K562 (cell line): ENCODE data around the gene EMILIN1. TPM values are rescaled to one million over a fixed set of nuclear protein-coding genes. Genes with fewer than 3 reads are reported as not detected.

ENCODE experiments used
- ATF6 ChIP-seq: sonication (generic); formaldehyde crosslinking; IDR thresholded peaks from 2 replicates; pipeline ENCODE4 v1.4.0; 2020; ENCODE audit warnings: mild to moderate bottlenecking, missing genetic modification reagents
- BRD4 ChIP-seq: fragments of 200-600 bp; sonication (generic); IDR thresholded peaks from 2 replicates; pipeline ENCODE4 v1.6.1; 2017; ENCODE audit warnings: inconsistent platforms
- CHD7 ChIP-seq: fragments of 200-600 bp; sonication (generic); IDR thresholded peaks from one replicate; pipeline ENCODE4 v1.6.1; 2012; ENCODE audit warnings: mild to moderate bottlenecking, low read depth, low read length, inconsistent platforms
- CREB1 ChIP-seq, 2 experiments: sonication (generic) in 1 of 2; formaldehyde crosslinking in 1 of 2; IDR thresholded peaks; 2 replicates each; pipeline versions ENCODE4 v1.6.1 to v1.8.0; 2012 to 2022; ENCODE audit warnings: inconsistent platforms in 1 of 2, mild to moderate bottlenecking in 1 of 2, missing genetic modification reagents in 1 of 2, moderate library complexity in 1 of 2
- GABPB1 ChIP-seq: sonication (generic); formaldehyde crosslinking; IDR thresholded peaks from 2 replicates; pipeline ENCODE4 v1.8.0; 2022; ENCODE audit warnings: mild to moderate bottlenecking, missing genetic modification reagents
- PML ChIP-seq: IDR thresholded peaks from 2 replicates; pipeline ENCODE4 v1.6.1; 2012; ENCODE audit warnings: low read length, inconsistent platforms
- SAFB ChIP-seq: fragments of 200-400 bp; formaldehyde crosslinking; IDR thresholded peaks from 2 replicates; pipeline ENCODE4 v1.6.1; 2017; ENCODE audit warnings: low read depth, low read length, borderline replicate concordance
- SAFB2 ChIP-seq: fragments of 200-400 bp; formaldehyde crosslinking; IDR thresholded peaks from 2 replicates; pipeline ENCODE4 v1.6.1; 2018; ENCODE audit warnings: borderline replicate concordance, low read length, low read depth, moderate library complexity; ENCODE audit not compliant: severe bottlenecking
- TCF7 ChIP-seq: sonication (generic); IDR thresholded peaks from 2 replicates; pipeline ENCODE4 v1.6.1; 2016; ENCODE audit warnings: antibody characterized with exemption, borderline replicate concordance
- THRA ChIP-seq: fragments of 450-650 bp; IDR thresholded peaks from 2 replicates; pipeline ENCODE4 v1.6.1; 2017; ENCODE audit warnings: mild to moderate bottlenecking, moderate library complexity
- ZFP36 ChIP-seq: fragments of 150-350 bp; IDR thresholded peaks from 2 replicates; pipeline ENCODE4 v1.6.1; 2018; ENCODE audit warnings: low read length, low read depth; ENCODE audit not compliant: partially characterized antibody
- ZNF253 ChIP-seq: fragments of 250-450 bp; sonication (Bioruptor Pico); conservative IDR thresholded peaks from 2 replicates; pipeline ENCODE4 v1.6.1; 2021; ENCODE audit warnings: mild to moderate bottlenecking
- polyA plus RNA-seq, 8 experiments: library from polyadenylated mRNA; depleted of rRNA in 4 of 8; stranded (reverse) in 5 of 8; unstranded in 3 of 8; fragments of >200 nt; fragmentation: Nextera tagmentation in 2 of 8; fragmentation: Illumina TruSeq in 1 of 8; extraction: Ambion mirVana in 2 of 8; extraction: Trizol in 1 of 8; gene quantifications; 2 replicates each; pipeline versions ENCODE4 v1.2.1 to v1.2.3, GENCODE V29; 2011 to 2014; ENCODE audit warnings: inconsistent platforms in 1 of 8, missing spikeins in 1 of 8
- total RNA-seq, 7 experiments: library from RNA; depleted of rRNA in 6 of 7; stranded (reverse); fragments of >200 nt in 6 of 7; fragmentation: Illumina TruSeq in 2 of 7; extraction: Trizol in 2 of 7; gene quantifications; 2 replicates each; pipeline versions ENCODE4 v1.2.1 to v1.2.3, GENCODE V29; 2011 to 2021; ENCODE audit warnings: low replicate concordance in 1 of 7

Gene EMILIN1
- total and polyA plus RNA-seq, 9 of the 15 experiments (the other 6 are each of a cell fraction or from before 2014, with no cell fraction given), result 0.04 to 2.7 (median 0.54) TPM; not detected in 2

GRCh38 chr2:27032495-27033252 is 45.7 kb upstream of the EMILIN1 start, which contains the start of gene TMEM214 (continued):
- TF ChIP-seq CHD7 (no peak), BRD4 (no peak), SAFB2 (no peak), PML (peak; percentile 76; the same call in 1 of the 2 replicates), ATF6 (peak; percentile 61; the same call in 1 of the 2 replicates), GABPB1 (CRISPR knock-in tag) (0 out of 2 replicates have a peak, but pooled peaks have one; percentile 52), SAFB (peak; percentile 98), THRA (no peak), ZNF253 (CRISPR knock-in tag) (no peak), CREB1 (IDR thresholded peaks at IDR 0.05) (peak; percentile 74), CREB1 (CRISPR knock-in tag; IDR thresholded peaks at IDR 0.05) (peak; percentile 46; the same call in 1 of the 2 replicates), TCF7 (peak; percentile 30; the same call in 1 of the 2 replicates), ZFP36 (no peak)
